ENCODE data around the gene NDFIP1. TPM values are rescaled to one million over a fixed set of nuclear protein-coding genes. Genes with fewer than 3 reads are reported as not detected.
A peak's percentile ranks its signal among the peaks of the same experiment; 100 is the strongest.

The NDFIP1 gene
- total and polyA plus RNA-seq, 2 of the 8 experiments (the other 6 are each of a cell fraction or from before 2014, with no cell fraction given): 8.8 to 27.1 TPM

- Histone ChIP-seq H2BK12ac (ENCODE audit: low read depth, low read length) (no peak overlapping the region), H2AK5ac (ENCODE audit: low read depth, low read length) (no peak overlapping the region), H4K91ac (replicated peaks; ENCODE audit: insufficient read length, low read length) (no peak overlapping the region), H3K9me3 (ENCODE audit: insufficient read depth in 2 of 2, low read depth in 1 of 2, low read length in 1 of 2) (no peaks in the 10 kb centered on the region), H2BK5ac (ENCODE audit: low read depth, low read length) (no peak overlapping the region), H3K4me2 (ENCODE audit: insufficient read depth in 1 of 2, low read depth in 2 of 2, low read length in 2 of 2) (no peak overlapping the region), H3K23ac (ENCODE audit: insufficient read length) (no peak overlapping the region), H3K27me3 (replicated peaks in 1 of 4; ENCODE audit: control insufficient read depth in 3 of 4, extremely low read depth in 1 of 4, insufficient read depth in 3 of 4, low read length in 3 of 4) (no peaks in the 10 kb centered on the region), H3K79me2 (ENCODE audit: control insufficient read depth in 1 of 2, insufficient read depth in 2 of 2, low read length in 2 of 2) (no peaks in the 10 kb centered on the region), H2BK120ac (replicated peaks; ENCODE audit: low read depth, low read length) (no peak overlapping the region), H3K14ac (ENCODE audit: insufficient read length) (no peak overlapping the region), H2BK15ac (ENCODE audit: low read length) (peak overlapping the region; percentile 75; the same call in 1 of the 2 replicates), H2BK20ac (ENCODE audit: low read length) (no peak overlapping the region), H4K20me1 (replicated peaks in 1 of 2; ENCODE audit: control insufficient read depth in 1 of 2, insufficient read depth in 2 of 2, low read length in 2 of 2) (no peaks in the 10 kb centered on the region), H4K8ac (ENCODE audit: extremely low read depth, insufficient read depth, low read length) (no peak overlapping the region), H3K4ac (replicated peaks; ENCODE audit: insufficient read length, low read depth, low read length) (no peak overlapping the region), H3K23me2 (ENCODE audit: low read depth, low read length) (no peaks in the 10 kb centered on the region), H3K4me3 (ENCODE audit: extremely low read depth in 1 of 4, insufficient read depth in 2 of 4, low read depth in 3 of 4, low read length in 4 of 4) (no peak overlapping the region), H3K27ac (ENCODE audit: low read depth, low read length) (no peak overlapping the region), H3K56ac (replicated peaks; ENCODE audit: insufficient read length, low read depth, low read length) (no peak overlapping the region), H3K4me1 (replicated peaks in 1 of 4; ENCODE audit: control insufficient read depth in 3 of 4, insufficient read depth in 4 of 4, low read length in 3 of 4) (peaks cover 0 to 12% (median 5%) of the 10 kb centered on the region in 4 experiments; a peak in 3 of 7 replicates), H3K36me3 (ENCODE audit: control insufficient read depth in 2 of 4, insufficient read depth in 4 of 4, low read length in 3 of 4) (no peaks in the 10 kb centered on the region; a peak in 1 of 8 replicates), H2AFZ (ENCODE audit: low read length) (no peak overlapping the region), H3K79me1 (ENCODE audit: low read depth, low read length) (no peaks in the 10 kb centered on the region), H4K5ac (ENCODE audit: insufficient read length, low read depth, low read length) (no peak overlapping the region), H3K18ac (ENCODE audit: extremely low read depth, low read length) (no peak overlapping the region), H3K9ac (replicated peaks in 1 of 4; ENCODE audit: extremely low read depth in 1 of 4, low read depth in 3 of 4, low read length in 3 of 4) (no peak overlapping the region)
- ChIA-PET CTCF (ENCODE audit: partially characterized antibody) (interaction anchor here (1.3 kb wide), 1 partner anchor 10 kb away, joined by 5 read pairs; no protein-coding TSS in a partner anchor), POLR2A (ENCODE audit: partially characterized antibody) (no interaction called here)
- 93% methylated on average over 3 of the region's 3 CpGs; no CpG with 5 or more reads in 1 of the 2 experiments for WGBS, 2 experiments (ENCODE audit: extremely low coverage in 1 of 2, insufficient coverage in 1 of 2, insufficient read length in 1 of 2, insufficient replicate concordance in 2 of 2, low coverage in 1 of 2, low lambda C conversion rate in 2 of 2, missing lambda C conversion rate in 1 of 2)
- FAIRE-seq (no peak), DNase-seq (ENCODE audit: low read depth in 1 of 2, low spot score in 2 of 2) (no peak)
- no peak for TF ChIP-seq PHF8 (conservative IDR thresholded peaks at IDR 0.05; ENCODE audit: low read depth, low read length)
- no peak for TF ChIP-seq KDM5A (IDR thresholded peaks at IDR 0.05; ENCODE audit: low read length)
- no peak for TF ChIP-seq POU5F1 (IDR thresholded peaks at IDR 0.05; ENCODE audit: low read depth, low read length)
- TF ChIP-seq CBX8 (IDR thresholded peaks at IDR 0.05; ENCODE audit: borderline replicate concordance, low read depth, low read length): no peak
- no peak for TF ChIP-seq SP2 (IDR thresholded peaks at IDR 0.05; ENCODE audit: low read length)
- no peak for TF ChIP-seq JUND (IDR thresholded peaks at IDR 0.05; ENCODE audit: low read length)
Measured at GRCh38 chr5:142096382-142096781, 12.2 kb upstream of the NDFIP1 start.
